Thyroid gland (tissue), 4 donors: ENCODE results near the gene TMEM81.

Source experiments
- CTCF ChIP-seq, 6 experiments: fragments of 200-600 bp in 3 of 6; fragments of 450-650 bp in 3 of 6; sonication (generic) in 3 of 6; IDR thresholded peaks; one replicate each; pipeline ENCODE4 v1.5.1; 2016 to 2019; ENCODE audit warnings: antibody characterized with exemption in 6 of 6, mild to moderate bottlenecking in 2 of 6, inconsistent platforms in 1 of 6, moderate library complexity in 1 of 6
- POLR2A ChIP-seq, 2 donors: fragments of 450-650 bp; IDR thresholded peaks; one replicate each; pipeline ENCODE4 v1.6.1; 2017; ENCODE audit warnings: antibody characterized with exemption in 2 of 2, mild to moderate bottlenecking in 2 of 2, moderate library complexity in 1 of 2

DNA sequence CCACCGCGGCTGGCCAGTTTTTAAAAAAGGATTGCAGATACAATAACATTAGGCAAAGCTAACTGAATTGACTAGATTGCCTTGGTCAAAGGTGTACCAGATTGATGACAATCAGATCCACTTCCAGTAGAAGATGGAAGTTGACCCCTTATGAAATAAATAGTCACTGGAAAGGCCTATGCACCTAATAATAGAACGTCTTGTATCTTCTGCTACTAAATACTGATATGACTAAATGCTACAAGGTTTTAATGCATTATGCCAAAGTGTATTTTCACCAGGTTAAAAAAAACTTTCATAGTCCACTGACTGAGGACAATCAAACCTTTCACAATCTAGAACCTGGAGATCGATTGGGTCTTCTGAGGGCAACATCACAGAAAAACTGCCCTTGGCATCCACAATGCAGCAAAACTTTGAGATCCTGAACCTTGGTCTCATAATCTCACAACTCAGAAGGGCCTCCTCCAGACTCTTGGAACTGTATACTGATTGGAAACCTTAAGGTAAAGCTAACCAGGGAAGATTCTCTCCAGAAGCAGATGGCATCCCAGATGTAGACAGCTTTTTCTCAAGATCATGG lies 45.3 kb upstream of the TMEM81 start:
- no peak for TF ChIP-seq CTCF (IDR thresholded peaks at IDR 0.05)
- TF ChIP-seq POLR2A (IDR thresholded peaks at IDR 0.05), result no peak
